GM23338 (cell line): ENCODE results near the gene SGCD. TPM values are rescaled to one million over a fixed set of nuclear protein-coding genes. Genes with fewer than 3 reads are reported as not detected.

Source experiments
- ATAC-seq: fragments of 200-7000 bp; cut with Tn5 transposase; 3 replicates; pipeline ENCODE4 v1.9.1; 2020
- DNase-seq: peaks from one replicate; pipeline ENCODE4 v3.0.0-alpha.2; 2015; ENCODE audit warnings: low spot score
- H2AFZ ChIP-seq: fragments of 200-600 bp; sonication (generic); 2 replicates; pipeline ENCODE4 v1.8.0; 2016; ENCODE audit warnings: antibody characterized with exemption, mild to moderate bottlenecking, moderate library complexity
- H3F3A ChIP-seq: fragments of 200-600 bp; sonication (generic); replicated peaks from 2 replicates; pipeline ENCODE4 v1.8.0; 2017; ENCODE audit warnings: antibody characterized with exemption, mixed run types, low read depth
- H3K27ac ChIP-seq: fragments of 200-600 bp; sonication (generic); 2 replicates; pipeline ENCODE4 v1.6.1; 2016; ENCODE audit warnings: low read depth
- H3K27me3 ChIP-seq: fragments of 200-600 bp; sonication (generic); 2 replicates; pipeline ENCODE4 v1.8.0; 2016; ENCODE audit warnings: mild to moderate bottlenecking, mixed run types, moderate library complexity; ENCODE audit not compliant: insufficient read depth
- H3K36me3 ChIP-seq: fragments of 200-600 bp; sonication (generic); 2 replicates; pipeline ENCODE4 v1.8.0; 2016; ENCODE audit warnings: mild to moderate bottlenecking; ENCODE audit not compliant: insufficient read depth
- H3K4me1 ChIP-seq: fragments of 200-600 bp; sonication (generic); 2 replicates; pipeline ENCODE4 v1.8.0; 2016; ENCODE audit warnings: mild to moderate bottlenecking, moderate library complexity; ENCODE audit not compliant: insufficient read depth
- H3K4me2 ChIP-seq: fragments of 200-600 bp; sonication (generic); 2 replicates; pipeline ENCODE4 v1.7.1; 2017; ENCODE audit warnings: mixed run types
- H3K4me3 ChIP-seq: fragments of 200-600 bp; sonication (generic); 2 replicates; pipeline ENCODE4 v1.6.1; 2016; ENCODE audit warnings: mixed run types
- H3K79me2 ChIP-seq: fragments of 200-600 bp; sonication (generic); replicated peaks from 2 replicates; pipeline ENCODE4 v1.8.0; 2017; ENCODE audit warnings: mild to moderate bottlenecking; ENCODE audit not compliant: insufficient read depth
- H3K9me2 ChIP-seq: fragments of 200-600 bp; sonication (generic); 2 replicates; pipeline ENCODE4 v1.8.0; 2017; ENCODE audit not compliant: insufficient read depth
- H4K20me1 ChIP-seq: fragments of 200-600 bp; sonication (generic); replicated peaks from 2 replicates; pipeline ENCODE4 v1.8.0; 2017; ENCODE audit warnings: mild to moderate bottlenecking; ENCODE audit not compliant: insufficient read depth
- H3K27ac Mint-ChIP-seq: 2 replicates; pipeline ENCODE4 v1.8.0; 2020; ENCODE audit warnings: inconsistent platforms, mild to moderate bottlenecking, moderate library complexity, mixed read lengths
- H3K27me3 Mint-ChIP-seq: 3 replicates; pipeline ENCODE4 v1.8.0; 2022; ENCODE audit warnings: low read depth, mild to moderate bottlenecking, moderate library complexity, mixed read lengths, inconsistent platforms; ENCODE audit not compliant: insufficient read depth, poor library complexity
- H3K36me3 Mint-ChIP-seq: 3 replicates; pipeline ENCODE4 v1.8.0; 2021; ENCODE audit warnings: low read depth, mild to moderate bottlenecking, inconsistent platforms, moderate library complexity, mixed read lengths
- H3K4me1 Mint-ChIP-seq: 3 replicates; pipeline ENCODE4 v1.8.0; 2020; ENCODE audit warnings: mild to moderate bottlenecking, inconsistent platforms, mixed read lengths
- H3K4me3 Mint-ChIP-seq: 3 replicates; pipeline ENCODE4 v1.8.0; 2021; ENCODE audit warnings: moderate library complexity, mild to moderate bottlenecking, inconsistent platforms, mixed read lengths
- H3K9me3 Mint-ChIP-seq: 3 replicates; pipeline ENCODE4 v1.8.0; 2020; ENCODE audit warnings: moderate library complexity, mild to moderate bottlenecking, inconsistent platforms, mixed read lengths
- CREB1 ChIP-seq: fragments of 250-450 bp; sonication (Bioruptor Pico); IDR thresholded peaks from 2 replicates; pipeline ENCODE4 v1.5.0; 2020; ENCODE audit warnings: low read depth, mild to moderate bottlenecking, moderate library complexity
- EZH2 ChIP-seq: fragments of 200-600 bp; sonication (generic); IDR thresholded peaks from one replicate; pipeline ENCODE4 v1.8.0; 2017; ENCODE audit warnings: antibody characterized with exemption, mild to moderate bottlenecking, low read depth; ENCODE audit not compliant: unreplicated experiment
- EZH2phosphoT487 ChIP-seq: fragments of 200-600 bp; sonication (generic); IDR thresholded peaks from one replicate; pipeline ENCODE4 v1.8.1; 2018; ENCODE audit warnings: antibody characterized with exemption; ENCODE audit not compliant: unreplicated experiment
- JUNB ChIP-seq: IDR thresholded peaks from one replicate; pipeline ENCODE4 v1.6.1; 2016; ENCODE audit warnings: antibody characterized with exemption; ENCODE audit not compliant: unreplicated experiment
- NANOG ChIP-seq: IDR thresholded peaks from 2 replicates; pipeline ENCODE4 v1.6.1; 2016; ENCODE audit warnings: antibody characterized with exemption, borderline replicate concordance
- POLR2AphosphoS5 ChIP-seq: IDR thresholded peaks from 2 replicates; pipeline ENCODE4 v1.6.1; 2016; ENCODE audit warnings: antibody characterized with exemption, low read depth
- STAT1 ChIP-seq: IDR thresholded peaks from one replicate; pipeline ENCODE4 v1.6.1; 2016; ENCODE audit warnings: antibody characterized with exemption; ENCODE audit not compliant: unreplicated experiment
- ZNF114 ChIP-seq: fragments of 250-450 bp; sonication (Bioruptor Pico); IDR thresholded peaks from 2 replicates; pipeline ENCODE4 v1.5.0; 2020; ENCODE audit warnings: mild to moderate bottlenecking, moderate library complexity
- ZNF331 ChIP-seq: fragments of 250-450 bp; sonication (Bioruptor Pico); IDR thresholded peaks from 2 replicates; pipeline ENCODE4 v1.5.0; 2020; ENCODE audit warnings: low read depth, mild to moderate bottlenecking, moderate library complexity
- polyA plus RNA-seq: library from polyadenylated mRNA; unstranded; fragments of >200 nt; fragmentation: Nextera tagmentation; extraction: Ambion mirVana; gene quantifications from 2 replicates; pipeline ENCODE4 v1.2.1, GENCODE V29; 2016
- total RNA-seq: library from RNA; depleted of rRNA; stranded (reverse); fragments of >200 nt; shearing (Covaris generic); gene quantifications from 2 replicates; pipeline ENCODE4 v1.2.3, GENCODE V29; 2014
- TF ChIP-seq, protein P1 (sequence below): IDR thresholded peaks from one replicate; pipeline ENCODE4 v1.6.1; 2018; ENCODE audit warnings: antibody characterized with exemption; ENCODE audit not compliant: unreplicated experiment
- TF ChIP-seq, protein P2 (sequence below), 2 experiments: fragments of 200-600 bp in 1 of 2; sonication (generic) in 1 of 2; conservative IDR thresholded peaks; 2 replicates each; pipeline versions ENCODE4 v1.5.1 to v1.6.1; 2016 to 2017; ENCODE audit warnings: antibody characterized with exemption in 2 of 2, low read depth in 2 of 2, mild to moderate bottlenecking in 2 of 2, moderate library complexity in 1 of 2
- TF ChIP-seq, protein P3 (sequence below): IDR thresholded peaks from 2 replicates; pipeline ENCODE4 v1.6.1; 2016; ENCODE audit warnings: antibody characterized with exemption
- TF ChIP-seq, protein P4 (sequence below): fragments of 250-450 bp; sonication (Bioruptor Pico); IDR thresholded peaks from 2 replicates; pipeline ENCODE4 v1.5.0; 2020; ENCODE audit warnings: mild to moderate bottlenecking, moderate library complexity

SGCD gene
- total and polyA plus RNA-seq, 2 experiments from 2014 or later: 0.03 to 0.05 TPM

DNA sequence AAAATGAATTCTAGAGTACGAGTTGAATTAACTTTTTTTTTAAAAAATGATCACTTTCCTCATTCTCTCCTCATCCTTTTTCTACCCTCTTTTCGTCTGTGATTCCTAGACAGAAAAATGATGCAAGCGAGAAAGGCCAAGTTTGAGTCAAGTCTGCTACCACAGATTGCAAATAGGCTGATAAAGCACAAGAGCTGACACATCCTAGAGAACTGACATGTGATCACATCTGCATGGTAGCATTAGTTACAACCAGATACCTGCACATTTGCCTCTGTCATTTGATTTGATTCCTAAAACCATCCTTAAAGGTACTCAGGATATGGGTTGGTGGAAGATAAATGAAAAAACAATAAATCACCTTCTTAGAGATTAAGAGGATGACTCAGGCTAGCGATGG, 297.7 kb downstream of the SGCD start:
- no peaks in the 10 kb centered on the region for H3K36me3 Mint-ChIP-seq

More for the DNA sequence above, 297.7 kb downstream of the SGCD start:
- no peaks in the 10 kb centered on the region for H3K27me3 ChIP-seq
- Mint-ChIP-seq H3K27ac (no peak overlapping the region), H3K4me3 (no peak overlapping the region), H3K9me3 (no peaks in the 10 kb centered on the region), H3K27me3 (no peaks in the 10 kb centered on the region), H3K4me1 (peaks cover 3% of the 10 kb centered on the region; the same call in 2 of the 3 replicates)
- H3K27ac ChIP-seq: no peak overlapping the region
- no peaks in the 10 kb centered on the region for H3K79me2 ChIP-seq
- no peaks in the 10 kb centered on the region for H3K36me3 ChIP-seq
- H4K20me1 ChIP-seq: no peaks in the 10 kb centered on the region
- no peaks in the 10 kb centered on the region for H3F3A ChIP-seq
- peaks cover 3% of the 10 kb centered on the region; the same call in 1 of the 2 replicates for H3K9me2 ChIP-seq
- H2AFZ ChIP-seq: no peak overlapping the region
- no peak overlapping the region for H3K4me2 ChIP-seq
- H3K4me3 ChIP-seq: no peak overlapping the region
- ATAC-seq: no peak
- H3K4me1 ChIP-seq: peaks cover 4% of the 10 kb centered on the region; the same call in 1 of the 2 replicates
- TF ChIP-seq EZH2: no peak
- no peak for TF ChIP-seq CREB1 (CRISPR knock-in tag)
- TF ChIP-seq EZH2phosphoT487: no peak
- TF ChIP-seq ZNF331 (CRISPR knock-in tag): no peak
- TF ChIP-seq, protein P1, sequence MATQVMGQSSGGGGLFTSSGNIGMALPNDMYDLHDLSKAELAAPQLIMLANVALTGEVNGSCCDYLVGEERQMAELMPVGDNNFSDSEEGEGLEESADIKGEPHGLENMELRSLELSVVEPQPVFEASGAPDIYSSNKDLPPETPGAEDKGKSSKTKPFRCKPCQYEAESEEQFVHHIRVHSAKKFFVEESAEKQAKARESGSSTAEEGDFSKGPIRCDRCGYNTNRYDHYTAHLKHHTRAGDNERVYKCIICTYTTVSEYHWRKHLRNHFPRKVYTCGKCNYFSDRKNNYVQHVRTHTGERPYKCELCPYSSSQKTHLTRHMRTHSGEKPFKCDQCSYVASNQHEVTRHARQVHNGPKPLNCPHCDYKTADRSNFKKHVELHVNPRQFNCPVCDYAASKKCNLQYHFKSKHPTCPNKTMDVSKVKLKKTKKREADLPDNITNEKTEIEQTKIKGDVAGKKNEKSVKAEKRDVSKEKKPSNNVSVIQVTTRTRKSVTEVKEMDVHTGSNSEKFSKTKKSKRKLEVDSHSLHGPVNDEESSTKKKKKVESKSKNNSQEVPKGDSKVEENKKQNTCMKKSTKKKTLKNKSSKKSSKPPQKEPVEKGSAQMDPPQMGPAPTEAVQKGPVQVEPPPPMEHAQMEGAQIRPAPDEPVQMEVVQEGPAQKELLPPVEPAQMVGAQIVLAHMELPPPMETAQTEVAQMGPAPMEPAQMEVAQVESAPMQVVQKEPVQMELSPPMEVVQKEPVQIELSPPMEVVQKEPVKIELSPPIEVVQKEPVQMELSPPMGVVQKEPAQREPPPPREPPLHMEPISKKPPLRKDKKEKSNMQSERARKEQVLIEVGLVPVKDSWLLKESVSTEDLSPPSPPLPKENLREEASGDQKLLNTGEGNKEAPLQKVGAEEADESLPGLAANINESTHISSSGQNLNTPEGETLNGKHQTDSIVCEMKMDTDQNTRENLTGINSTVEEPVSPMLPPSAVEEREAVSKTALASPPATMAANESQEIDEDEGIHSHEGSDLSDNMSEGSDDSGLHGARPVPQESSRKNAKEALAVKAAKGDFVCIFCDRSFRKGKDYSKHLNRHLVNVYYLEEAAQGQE: no peak
- TF ChIP-seq, protein P2, sequence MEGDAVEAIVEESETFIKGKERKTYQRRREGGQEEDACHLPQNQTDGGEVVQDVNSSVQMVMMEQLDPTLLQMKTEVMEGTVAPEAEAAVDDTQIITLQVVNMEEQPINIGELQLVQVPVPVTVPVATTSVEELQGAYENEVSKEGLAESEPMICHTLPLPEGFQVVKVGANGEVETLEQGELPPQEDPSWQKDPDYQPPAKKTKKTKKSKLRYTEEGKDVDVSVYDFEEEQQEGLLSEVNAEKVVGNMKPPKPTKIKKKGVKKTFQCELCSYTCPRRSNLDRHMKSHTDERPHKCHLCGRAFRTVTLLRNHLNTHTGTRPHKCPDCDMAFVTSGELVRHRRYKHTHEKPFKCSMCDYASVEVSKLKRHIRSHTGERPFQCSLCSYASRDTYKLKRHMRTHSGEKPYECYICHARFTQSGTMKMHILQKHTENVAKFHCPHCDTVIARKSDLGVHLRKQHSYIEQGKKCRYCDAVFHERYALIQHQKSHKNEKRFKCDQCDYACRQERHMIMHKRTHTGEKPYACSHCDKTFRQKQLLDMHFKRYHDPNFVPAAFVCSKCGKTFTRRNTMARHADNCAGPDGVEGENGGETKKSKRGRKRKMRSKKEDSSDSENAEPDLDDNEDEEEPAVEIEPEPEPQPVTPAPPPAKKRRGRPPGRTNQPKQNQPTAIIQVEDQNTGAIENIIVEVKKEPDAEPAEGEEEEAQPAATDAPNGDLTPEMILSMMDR (conservative IDR thresholded peaks at IDR 0.05; ENCODE audit: low read depth in 2 of 2): no peak
- no peak for TF ChIP-seq JUNB
- TF ChIP-seq, protein P3, sequence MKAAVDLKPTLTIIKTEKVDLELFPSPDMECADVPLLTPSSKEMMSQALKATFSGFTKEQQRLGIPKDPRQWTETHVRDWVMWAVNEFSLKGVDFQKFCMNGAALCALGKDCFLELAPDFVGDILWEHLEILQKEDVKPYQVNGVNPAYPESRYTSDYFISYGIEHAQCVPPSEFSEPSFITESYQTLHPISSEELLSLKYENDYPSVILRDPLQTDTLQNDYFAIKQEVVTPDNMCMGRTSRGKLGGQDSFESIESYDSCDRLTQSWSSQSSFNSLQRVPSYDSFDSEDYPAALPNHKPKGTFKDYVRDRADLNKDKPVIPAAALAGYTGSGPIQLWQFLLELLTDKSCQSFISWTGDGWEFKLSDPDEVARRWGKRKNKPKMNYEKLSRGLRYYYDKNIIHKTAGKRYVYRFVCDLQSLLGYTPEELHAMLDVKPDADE: no peak
- TF ChIP-seq, protein P4, sequence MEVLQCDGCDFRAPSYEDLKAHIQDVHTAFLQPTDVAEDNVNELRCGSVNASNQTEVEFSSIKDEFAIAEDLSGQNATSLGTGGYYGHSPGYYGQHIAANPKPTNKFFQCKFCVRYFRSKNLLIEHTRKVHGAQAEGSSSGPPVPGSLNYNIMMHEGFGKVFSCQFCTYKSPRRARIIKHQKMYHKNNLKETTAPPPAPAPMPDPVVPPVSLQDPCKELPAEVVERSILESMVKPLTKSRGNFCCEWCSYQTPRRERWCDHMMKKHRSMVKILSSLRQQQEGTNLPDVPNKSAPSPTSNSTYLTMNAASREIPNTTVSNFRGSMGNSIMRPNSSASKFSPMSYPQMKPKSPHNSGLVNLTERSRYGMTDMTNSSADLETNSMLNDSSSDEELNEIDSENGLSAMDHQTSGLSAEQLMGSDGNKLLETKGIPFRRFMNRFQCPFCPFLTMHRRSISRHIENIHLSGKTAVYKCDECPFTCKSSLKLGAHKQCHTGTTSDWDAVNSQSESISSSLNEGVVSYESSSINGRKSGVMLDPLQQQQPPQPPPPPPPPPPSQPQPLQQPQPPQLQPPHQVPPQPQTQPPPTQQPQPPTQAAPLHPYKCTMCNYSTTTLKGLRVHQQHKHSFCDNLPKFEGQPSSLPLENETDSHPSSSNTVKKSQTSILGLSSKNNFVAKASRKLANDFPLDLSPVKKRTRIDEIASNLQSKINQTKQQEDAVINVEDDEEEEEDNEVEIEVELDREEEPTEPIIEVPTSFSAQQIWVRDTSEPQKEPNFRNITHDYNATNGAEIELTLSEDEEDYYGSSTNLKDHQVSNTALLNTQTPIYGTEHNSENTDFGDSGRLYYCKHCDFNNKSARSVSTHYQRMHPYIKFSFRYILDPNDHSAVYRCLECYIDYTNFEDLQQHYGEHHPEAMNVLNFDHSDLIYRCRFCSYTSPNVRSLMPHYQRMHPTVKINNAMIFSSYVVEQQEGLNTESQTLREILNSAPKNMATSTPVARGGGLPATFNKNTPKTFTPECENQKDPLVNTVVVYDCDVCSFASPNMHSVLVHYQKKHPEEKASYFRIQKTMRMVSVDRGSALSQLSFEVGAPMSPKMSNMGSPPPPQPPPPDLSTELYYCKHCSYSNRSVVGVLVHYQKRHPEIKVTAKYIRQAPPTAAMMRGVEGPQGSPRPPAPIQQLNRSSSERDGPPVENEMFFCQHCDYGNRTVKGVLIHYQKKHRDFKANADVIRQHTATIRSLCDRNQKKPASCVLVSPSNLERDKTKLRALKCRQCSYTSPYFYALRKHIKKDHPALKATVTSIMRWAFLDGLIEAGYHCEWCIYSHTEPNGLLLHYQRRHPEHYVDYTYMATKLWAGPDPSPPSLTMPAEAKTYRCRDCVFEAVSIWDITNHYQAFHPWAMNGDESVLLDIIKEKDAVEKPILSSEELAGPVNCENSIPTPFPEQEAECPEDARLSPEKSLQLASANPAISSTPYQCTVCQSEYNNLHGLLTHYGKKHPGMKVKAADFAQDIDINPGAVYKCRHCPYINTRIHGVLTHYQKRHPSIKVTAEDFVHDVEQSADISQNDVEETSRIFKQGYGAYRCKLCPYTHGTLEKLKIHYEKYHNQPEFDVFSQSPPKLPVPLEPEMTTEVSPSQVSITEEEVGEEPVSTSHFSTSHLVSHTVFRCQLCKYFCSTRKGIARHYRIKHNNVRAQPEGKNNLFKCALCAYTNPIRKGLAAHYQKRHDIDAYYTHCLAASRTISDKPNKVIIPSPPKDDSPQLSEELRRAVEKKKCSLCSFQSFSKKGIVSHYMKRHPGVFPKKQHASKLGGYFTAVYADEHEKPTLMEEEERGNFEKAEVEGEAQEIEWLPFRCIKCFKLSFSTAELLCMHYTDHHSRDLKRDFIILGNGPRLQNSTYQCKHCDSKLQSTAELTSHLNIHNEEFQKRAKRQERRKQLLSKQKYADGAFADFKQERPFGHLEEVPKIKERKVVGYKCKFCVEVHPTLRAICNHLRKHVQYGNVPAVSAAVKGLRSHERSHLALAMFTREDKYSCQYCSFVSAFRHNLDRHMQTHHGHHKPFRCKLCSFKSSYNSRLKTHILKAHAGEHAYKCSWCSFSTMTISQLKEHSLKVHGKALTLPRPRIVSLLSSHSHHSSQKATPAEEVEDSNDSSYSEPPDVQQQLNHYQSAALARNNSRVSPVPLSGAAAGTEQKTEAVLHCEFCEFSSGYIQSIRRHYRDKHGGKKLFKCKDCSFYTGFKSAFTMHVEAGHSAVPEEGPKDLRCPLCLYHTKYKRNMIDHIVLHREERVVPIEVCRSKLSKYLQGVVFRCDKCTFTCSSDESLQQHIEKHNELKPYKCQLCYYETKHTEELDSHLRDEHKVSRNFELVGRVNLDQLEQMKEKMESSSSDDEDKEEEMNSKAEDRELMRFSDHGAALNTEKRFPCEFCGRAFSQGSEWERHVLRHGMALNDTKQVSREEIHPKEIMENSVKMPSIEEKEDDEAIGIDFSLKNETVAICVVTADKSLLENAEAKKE (CRISPR knock-in tag): no peak
- no peak for TF ChIP-seq NANOG
- no peak for TF ChIP-seq POLR2AphosphoS5
- no peak for TF ChIP-seq ZNF114 (CRISPR knock-in tag)
- no peak for TF ChIP-seq STAT1
- no peak for DNase-seq
